Neural cell (in vitro differentiated cells): Measurements from ENCODE around the gene KRTAP2-2. TPM values are rescaled to one million over a fixed set of nuclear protein-coding genes. Genes with fewer than 3 reads are reported as not detected.
"Not testable (repeated sequence)": the region's sequence is repeated elsewhere in the genome, so short reads cannot be mapped to it uniquely, and the experiment has no call there.

Source experiments
- H2AFZ ChIP-seq: fragments of 200-600, 300-800 bp; sonication (generic), shearing (Covaris generic); 2 replicates; pipeline ENCODE4 v1.6.0; 2014; ENCODE audit warnings: low read depth, mild to moderate bottlenecking, antibody characterized with exemption, low read length, moderate library complexity
- H3F3A ChIP-seq: fragments of 200-600 bp; shearing (Covaris generic); 2 replicates; pipeline ENCODE4 v1.6.1; 2016; ENCODE audit warnings: mild to moderate bottlenecking, moderate library complexity, mixed read lengths, antibody characterized with exemption, low read length; ENCODE audit not compliant: insufficient read depth, poor library complexity, severe bottlenecking
- H3K27ac ChIP-seq: fragments of 200-600, 300-800 bp; sonication (generic), shearing (Covaris generic); 2 replicates; pipeline ENCODE4 v1.5.1; 2014; ENCODE audit warnings: mild to moderate bottlenecking, low read length, moderate library complexity
- H3K27me3 ChIP-seq: fragments of 300-800, 200-600 bp; sonication (generic), shearing (Covaris generic); 2 replicates; pipeline ENCODE4 v1.6.0; 2014; ENCODE audit warnings: mild to moderate bottlenecking, low read depth, low read length, moderate library complexity; ENCODE audit not compliant: insufficient read depth
- H3K36me3 ChIP-seq: fragments of 300-800, 200-600 bp; sonication (generic), shearing (Covaris generic); 2 replicates; pipeline ENCODE4 v1.5.1; 2014; ENCODE audit warnings: mild to moderate bottlenecking, antibody characterized with exemption, low read length, moderate library complexity; ENCODE audit not compliant: insufficient read depth
- H3K4me2 ChIP-seq: fragments of 300-800, 200-600 bp; sonication (generic), shearing (Covaris generic); 2 replicates; pipeline ENCODE4 v1.6.0; 2014; ENCODE audit warnings: mild to moderate bottlenecking, low read length
- H3K4me3 ChIP-seq: fragments of 300-800, 200-600 bp; sonication (generic), shearing (Covaris generic); 2 replicates; pipeline ENCODE4 v1.5.1; 2014; ENCODE audit warnings: mild to moderate bottlenecking, low read length, moderate library complexity
- H3K79me2 ChIP-seq: fragments of 200-600 bp; shearing (Covaris generic); replicated peaks from 2 replicates; pipeline ENCODE4 v1.6.0; 2014; ENCODE audit warnings: mild to moderate bottlenecking, low read length, moderate library complexity; ENCODE audit not compliant: insufficient read depth
- H3K9ac ChIP-seq: fragments of 300-800, 200-600 bp; sonication (generic), shearing (Covaris generic); 2 replicates; pipeline ENCODE4 v1.6.1; 2016; ENCODE audit warnings: mild to moderate bottlenecking, low read length, mixed read lengths
- H3K9me2 ChIP-seq: fragments of 200-600 bp; shearing (Covaris generic); 2 replicates; pipeline ENCODE4 v1.6.1; 2016; ENCODE audit warnings: mild to moderate bottlenecking, low read length, mixed read lengths; ENCODE audit not compliant: insufficient read depth
- H3K9me3 ChIP-seq: fragments of 200-600, 300-800 bp; sonication (generic), shearing (Covaris generic); 2 replicates; pipeline ENCODE4 v1.6.1; 2016; ENCODE audit warnings: mild to moderate bottlenecking, mixed run types, low read length, moderate library complexity, mixed read lengths
- H4K20me1 ChIP-seq: fragments of 200-600 bp; shearing (Covaris generic); 2 replicates; pipeline ENCODE4 v1.6.1; 2016; ENCODE audit warnings: mild to moderate bottlenecking, mixed run types; ENCODE audit not compliant: insufficient read depth
- CTCF ChIP-seq: fragments of 450-650 bp; IDR thresholded peaks from 2 replicates; pipeline ENCODE4 v1.5.1; 2014; ENCODE audit warnings: antibody characterized with exemption, mild to moderate bottlenecking, moderate library complexity; ENCODE audit not compliant: poor library complexity, severe bottlenecking
- EZH2 ChIP-seq: fragments of 200-600, 300-800 bp; shearing (Covaris generic), sonication (generic); IDR thresholded peaks from 2 replicates; pipeline ENCODE4 v1.6.1; 2014; ENCODE audit warnings: antibody characterized with exemption, low read length, borderline replicate concordance, mild to moderate bottlenecking; ENCODE audit not compliant: insufficient read depth, poor library complexity, severe bottlenecking
- MXI1 ChIP-seq: fragments of 450-650 bp; conservative IDR thresholded peaks from 2 replicates; pipeline ENCODE4 v1.6.1; 2014; ENCODE audit warnings: antibody characterized with exemption, mild to moderate bottlenecking; ENCODE audit not compliant: poor library complexity, severe bottlenecking
- POLR2AphosphoS5 ChIP-seq: IDR thresholded peaks from 2 replicates; pipeline ENCODE4 v1.6.1; 2012
- RAD21 ChIP-seq: fragments of 450-650 bp; conservative IDR thresholded peaks from 2 replicates; pipeline ENCODE4 v1.6.1; 2014; ENCODE audit warnings: antibody characterized with exemption, mild to moderate bottlenecking, moderate library complexity
- REST ChIP-seq: IDR thresholded peaks from 2 replicates; pipeline ENCODE4 v1.6.1; 2012; ENCODE audit warnings: borderline replicate concordance
- SMC3 ChIP-seq: fragments of 450-650 bp; conservative IDR thresholded peaks from 2 replicates; pipeline ENCODE4 v1.6.1; 2014; ENCODE audit warnings: antibody characterized with exemption, mild to moderate bottlenecking, moderate library complexity; ENCODE audit not compliant: poor library complexity
- TAF1 ChIP-seq: IDR thresholded peaks from 2 replicates; pipeline ENCODE4 v1.6.1; 2012; ENCODE audit warnings: low read depth
- polyA plus RNA-seq: library from polyadenylated mRNA; depleted of rRNA; stranded (reverse); fragments of >200 nt; gene quantifications from 2 replicates; pipeline ENCODE4 v1.2.3, GENCODE V29; 2014

KRTAP2-2 gene
- polyA plus RNA-seq, 1 donor from 2014 or later = not detected

- H3K27me3 ChIP-seq = no peaks in the 10 kb centered on the region
- H3F3A ChIP-seq = no peaks in the 10 kb centered on the region
- no peak overlapping the region for H2AFZ ChIP-seq
- no peaks in the 10 kb centered on the region for H3K9me2 ChIP-seq
- H4K20me1 ChIP-seq = no peaks in the 10 kb centered on the region
- H3K4me3 ChIP-seq = no peak overlapping the region
- no peaks in the 10 kb centered on the region for H3K79me2 ChIP-seq
- H3K4me2 ChIP-seq = no peak overlapping the region
- H3K9me3 ChIP-seq = no peaks in the 10 kb centered on the region
- H3K27ac ChIP-seq = no peak overlapping the region
- H3K36me3 ChIP-seq = no peaks in the 10 kb centered on the region
- no peak overlapping the region for H3K9ac ChIP-seq
- TF ChIP-seq SMC3 = no peak
- TF ChIP-seq MXI1 = no peak
- TF ChIP-seq EZH2 = no peak
- no peak for TF ChIP-seq CTCF
- TF ChIP-seq RAD21 = no peak
- TF ChIP-seq POLR2AphosphoS5 = no peak
- TF ChIP-seq REST = no peak
Measured at GRCh38 chr17:41049110-41049509, 5.9 kb downstream of the KRTAP2-2 start.

- no peak overlapping the region for H3K4me3 ChIP-seq
- TF ChIP-seq EZH2 (no peak), TAF1 (no peak), REST (no peak), SMC3 (no peak), MXI1 (no peak)
- H3K9ac ChIP-seq = no peak overlapping the region
- no peaks in the 10 kb centered on the region for H3F3A ChIP-seq
- no peak overlapping the region for H3K27ac ChIP-seq
- no peak overlapping the region for H2AFZ ChIP-seq
- H3K79me2 ChIP-seq = no peaks in the 10 kb centered on the region
- H3K9me2 ChIP-seq = no peaks in the 10 kb centered on the region
- H3K27me3 ChIP-seq = no peaks in the 10 kb centered on the region
- H4K20me1 ChIP-seq = no peaks in the 10 kb centered on the region
- no peak overlapping the region for H3K4me2 ChIP-seq
- H3K36me3 ChIP-seq = no peaks in the 10 kb centered on the region
- no peaks in the 10 kb centered on the region for H3K9me3 ChIP-seq
Measured at GRCh38 chr17:41048441-41048840, 6.6 kb downstream of the KRTAP2-2 start.

GRCh38 chr17:41046735-41047465, 8.1 kb downstream of the KRTAP2-2 start, which contains the start of gene KRTAP2-1:
TSS of gene KRTAP2-1 (minus strand) at chr17:41047316. CDS start at chr17:41047267, 49 bp downstream.
- not testable (repeated sequence) for H3F3A ChIP-seq, H3K9me2 ChIP-seq, H2AFZ ChIP-seq, H3K9me3 ChIP-seq, H4K20me1 ChIP-seq, H3K36me3 ChIP-seq, H3K4me3 ChIP-seq, H3K9ac ChIP-seq, H3K27me3 ChIP-seq, H3K4me2 ChIP-seq, H3K27ac ChIP-seq, H3K79me2 ChIP-seq
